BE2C (cell line): ENCODE results near the gene DNAJB5.

ENCODE experiments used
- DNase-seq: peaks from one replicate; pipeline ENCODE4 v3.0.0-alpha.2; 2020
- H3K27me3 ChIP-seq: fragments of 250-450 bp; sonication (Bioruptor Pico); 2 replicates; pipeline ENCODE4 v1.5.1; 2020; ENCODE audit warnings: mild to moderate bottlenecking
- H3K36me3 ChIP-seq: fragments of 250-450 bp; sonication (Bioruptor Pico); 2 replicates; pipeline ENCODE4 v1.5.1; 2020; ENCODE audit warnings: mild to moderate bottlenecking
- H3K4me1 ChIP-seq: fragments of 250-450 bp; sonication (Bioruptor Pico); 2 replicates; pipeline ENCODE4 v1.5.1; 2020
- H3K4me3 ChIP-seq: 2 replicates; pipeline ENCODE4 v1.5.1; 2011; ENCODE audit warnings: low read depth, low read length
- H3K9me3 ChIP-seq: fragments of 250-450 bp; sonication (Bioruptor Pico); 2 replicates; pipeline ENCODE4 v1.5.1; 2020
- TF ChIP-seq, protein P1 (sequence below): IDR thresholded peaks from 2 replicates; pipeline ENCODE4 v1.5.1; 2012; ENCODE audit warnings: mild to moderate bottlenecking, low read depth, low read length

The DNAJB5 gene

DNA sequence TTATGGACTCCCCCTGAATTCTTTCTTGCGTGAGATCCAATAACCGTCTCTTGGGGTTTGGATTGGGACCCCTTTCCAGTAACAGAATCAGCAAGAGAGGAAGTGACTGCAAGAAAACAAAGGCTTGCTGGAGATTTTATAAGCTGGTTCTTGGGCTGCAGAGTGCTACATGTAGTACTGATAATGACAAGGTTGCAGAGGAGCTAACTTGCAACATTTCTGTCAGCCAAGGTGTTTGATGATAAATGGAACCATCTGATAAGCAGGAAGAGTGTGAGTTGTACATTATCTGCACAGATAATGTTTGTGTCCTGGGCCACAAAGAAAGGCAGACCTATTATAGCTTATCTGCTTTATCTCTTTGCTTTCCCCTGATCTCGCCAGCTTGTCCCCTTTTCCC, 37.1 kb downstream of the DNAJB5 start:
- Histone ChIP-seq H3K27me3 (no peaks in the 10 kb centered on the region), H3K9me3 (no peaks in the 10 kb centered on the region), H3K4me1 (no peaks in the 10 kb centered on the region), H3K4me3 (no peak overlapping the region), H3K36me3 (no peaks in the 10 kb centered on the region)
- TF ChIP-seq, protein P1, sequence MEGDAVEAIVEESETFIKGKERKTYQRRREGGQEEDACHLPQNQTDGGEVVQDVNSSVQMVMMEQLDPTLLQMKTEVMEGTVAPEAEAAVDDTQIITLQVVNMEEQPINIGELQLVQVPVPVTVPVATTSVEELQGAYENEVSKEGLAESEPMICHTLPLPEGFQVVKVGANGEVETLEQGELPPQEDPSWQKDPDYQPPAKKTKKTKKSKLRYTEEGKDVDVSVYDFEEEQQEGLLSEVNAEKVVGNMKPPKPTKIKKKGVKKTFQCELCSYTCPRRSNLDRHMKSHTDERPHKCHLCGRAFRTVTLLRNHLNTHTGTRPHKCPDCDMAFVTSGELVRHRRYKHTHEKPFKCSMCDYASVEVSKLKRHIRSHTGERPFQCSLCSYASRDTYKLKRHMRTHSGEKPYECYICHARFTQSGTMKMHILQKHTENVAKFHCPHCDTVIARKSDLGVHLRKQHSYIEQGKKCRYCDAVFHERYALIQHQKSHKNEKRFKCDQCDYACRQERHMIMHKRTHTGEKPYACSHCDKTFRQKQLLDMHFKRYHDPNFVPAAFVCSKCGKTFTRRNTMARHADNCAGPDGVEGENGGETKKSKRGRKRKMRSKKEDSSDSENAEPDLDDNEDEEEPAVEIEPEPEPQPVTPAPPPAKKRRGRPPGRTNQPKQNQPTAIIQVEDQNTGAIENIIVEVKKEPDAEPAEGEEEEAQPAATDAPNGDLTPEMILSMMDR = no peak
- DNase-seq = no peak

GRCh38 chr9:35027374-35027773, 37.8 kb downstream of the DNAJB5 start:
- TF ChIP-seq, protein P1 = no peak
- Histone ChIP-seq H3K4me1 (no peaks in the 10 kb centered on the region), H3K9me3 (no peaks in the 10 kb centered on the region), H3K27me3 (no peaks in the 10 kb centered on the region), H3K36me3 (no peaks in the 10 kb centered on the region), H3K4me3 (no peak overlapping the region)
- no peak for DNase-seq

- no peaks in the 10 kb centered on the region for H3K9me3 ChIP-seq
- no peak for DNase-seq
- TF ChIP-seq, protein P1 = no peak
- H3K4me3 ChIP-seq = no peak overlapping the region
- no peaks in the 10 kb centered on the region for H3K36me3 ChIP-seq
- no peaks in the 10 kb centered on the region for H3K27me3 ChIP-seq
- no peaks in the 10 kb centered on the region for H3K4me1 ChIP-seq
Observed at GRCh38 chr9:35027860-35028259, 38.3 kb downstream of the DNAJB5 start.

DNA sequence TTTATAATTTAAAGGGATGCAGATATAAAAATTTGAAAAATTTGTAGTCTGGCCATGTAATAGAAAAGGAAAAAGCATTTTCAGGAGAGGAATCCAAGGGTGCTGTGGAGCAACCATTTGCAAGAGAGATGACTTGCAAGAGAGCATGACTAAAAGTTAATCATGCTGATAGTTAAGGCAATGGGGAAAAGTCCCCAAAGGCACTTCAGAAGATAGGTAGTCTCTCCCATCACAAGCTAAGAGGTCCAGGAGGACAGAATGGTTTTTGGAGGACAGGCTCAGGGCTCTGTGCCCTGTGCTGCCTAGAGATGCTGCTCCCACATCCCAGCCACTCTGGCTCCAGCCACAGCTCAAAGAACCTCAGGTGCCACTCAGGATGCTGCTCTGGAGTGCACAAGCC, 38.8 kb downstream of the DNAJB5 start:
- Histone ChIP-seq H3K9me3 (no peaks in the 10 kb centered on the region), H3K36me3 (no peaks in the 10 kb centered on the region), H3K27me3 (no peaks in the 10 kb centered on the region), H3K4me1 (no peaks in the 10 kb centered on the region), H3K4me3 (no peak overlapping the region)
- TF ChIP-seq, protein P1 = no peak
- DNase-seq = no peak

DNA sequence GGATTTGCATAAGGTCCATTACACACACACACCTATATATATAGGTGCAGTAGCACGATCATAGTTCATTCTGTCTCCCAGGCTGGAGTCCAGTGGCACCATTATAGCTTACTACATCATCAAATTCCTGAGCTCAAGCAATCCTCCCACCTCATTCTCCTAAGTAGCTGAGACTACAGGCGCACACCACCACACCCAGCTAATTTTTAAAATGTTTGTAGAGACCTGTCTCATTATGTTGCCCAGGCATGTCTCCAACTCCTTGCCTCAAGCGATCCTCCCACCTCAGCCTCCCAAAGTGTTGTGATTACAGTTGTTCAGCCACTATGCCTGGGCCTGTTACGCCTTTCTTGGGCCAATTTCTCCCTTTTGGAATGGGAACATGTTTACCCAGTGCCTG, 39.7 kb downstream of the DNAJB5 start:
- no peaks in the 10 kb centered on the region for H3K4me1 ChIP-seq
- H3K4me3 ChIP-seq = no peak overlapping the region
- TF ChIP-seq, protein P1 = no peak

DNA sequence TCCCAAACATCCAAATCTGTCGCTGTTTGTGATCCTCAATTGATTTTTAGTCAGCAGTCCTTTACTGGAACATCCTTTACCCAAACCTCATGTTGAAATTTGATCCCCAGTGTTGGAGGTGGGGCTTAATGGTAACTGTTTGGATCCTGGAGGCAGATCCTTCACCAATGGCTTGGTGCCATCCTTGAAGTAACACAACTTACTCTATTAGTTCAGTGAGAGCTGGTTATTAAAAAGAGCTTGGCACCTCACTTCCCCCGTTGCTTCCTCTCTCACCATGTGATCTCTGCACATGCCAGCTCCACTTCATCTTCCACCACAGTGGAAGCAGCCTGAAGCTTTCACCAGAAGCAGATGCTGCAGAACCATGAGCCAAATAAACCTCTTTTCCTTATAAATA, 40.3 kb downstream of the DNAJB5 start:
- Histone ChIP-seq H3K27me3 (no peaks in the 10 kb centered on the region), H3K4me1 (no peaks in the 10 kb centered on the region), H3K4me3 (no peak overlapping the region), H3K36me3 (no peaks in the 10 kb centered on the region), H3K9me3 (no peaks in the 10 kb centered on the region)
- DNase-seq = no peak
- TF ChIP-seq, protein P1 = no peak

More for the DNA sequence above, 39.7 kb downstream of the DNAJB5 start:
- no peaks in the 10 kb centered on the region for H3K9me3 ChIP-seq
- no peaks in the 10 kb centered on the region for H3K27me3 ChIP-seq
- no peaks in the 10 kb centered on the region for H3K36me3 ChIP-seq
- no peak for DNase-seq
